GM10266 (cell line): ENCODE results near the gene NOC3L.
A peak's percentile ranks its signal among the peaks of the same experiment; 100 is the strongest.
"Not testable (repeated sequence)": the region's sequence is repeated elsewhere in the genome, so short reads cannot be mapped to it uniquely, and the experiment has no call there.

Experiments used
- DNase-seq: peaks from one replicate; pipeline ENCODE4 v3.0.0; 2012; ENCODE audit errors: extremely low spot score
- CTCF ChIP-seq: IDR thresholded peaks from 2 replicates; pipeline ENCODE4 v1.5.1; 2012; ENCODE audit warnings: mild to moderate bottlenecking, low read depth; ENCODE audit not compliant: control insufficient read depth, insufficient read depth; ENCODE audit errors: missing control alignments

The NOC3L gene

DNA sequence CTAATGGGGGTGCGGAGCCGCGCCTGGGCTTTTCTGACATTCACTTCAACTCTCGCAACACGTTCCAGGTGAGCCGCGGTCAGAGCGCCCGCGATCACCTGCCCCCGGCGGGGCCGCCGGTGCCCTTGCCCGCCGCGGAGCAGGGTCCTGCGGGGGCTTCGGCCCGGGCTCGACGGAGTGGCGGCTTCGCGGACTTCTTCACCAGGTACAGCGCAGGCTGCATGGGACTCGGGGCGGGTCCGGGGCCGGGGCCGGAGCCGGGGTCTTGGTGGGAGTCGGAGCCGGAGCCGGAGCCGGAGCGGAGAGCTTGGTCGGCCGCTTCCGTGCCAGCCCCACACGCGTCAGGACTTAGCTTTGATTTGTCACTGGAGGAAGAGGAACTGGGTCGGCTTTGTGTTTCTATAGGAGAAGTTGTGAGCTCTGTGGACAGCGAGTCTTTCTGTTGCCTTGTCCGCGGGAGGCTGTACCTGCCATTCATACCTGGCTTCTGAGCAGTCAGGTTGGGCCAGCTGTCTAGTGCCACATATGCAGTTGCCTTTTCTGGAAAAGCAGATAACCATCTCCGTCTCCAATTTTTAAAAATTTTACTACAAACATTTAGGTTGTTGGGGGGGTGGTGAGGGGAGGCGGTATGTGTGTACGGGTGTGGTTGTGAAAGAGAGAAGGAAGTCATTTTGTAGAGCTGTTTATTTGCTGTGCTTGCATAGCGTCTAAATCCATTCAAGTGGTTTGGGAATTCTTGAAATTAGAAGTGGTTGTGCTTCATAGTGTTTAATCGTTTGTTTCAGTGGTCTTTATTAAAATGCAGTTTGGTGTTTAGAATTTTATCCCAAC, 40.9 kb upstream of the NOC3L start:
- peak; percentile 80 for DNase-seq
- no peak for TF ChIP-seq CTCF

DNA sequence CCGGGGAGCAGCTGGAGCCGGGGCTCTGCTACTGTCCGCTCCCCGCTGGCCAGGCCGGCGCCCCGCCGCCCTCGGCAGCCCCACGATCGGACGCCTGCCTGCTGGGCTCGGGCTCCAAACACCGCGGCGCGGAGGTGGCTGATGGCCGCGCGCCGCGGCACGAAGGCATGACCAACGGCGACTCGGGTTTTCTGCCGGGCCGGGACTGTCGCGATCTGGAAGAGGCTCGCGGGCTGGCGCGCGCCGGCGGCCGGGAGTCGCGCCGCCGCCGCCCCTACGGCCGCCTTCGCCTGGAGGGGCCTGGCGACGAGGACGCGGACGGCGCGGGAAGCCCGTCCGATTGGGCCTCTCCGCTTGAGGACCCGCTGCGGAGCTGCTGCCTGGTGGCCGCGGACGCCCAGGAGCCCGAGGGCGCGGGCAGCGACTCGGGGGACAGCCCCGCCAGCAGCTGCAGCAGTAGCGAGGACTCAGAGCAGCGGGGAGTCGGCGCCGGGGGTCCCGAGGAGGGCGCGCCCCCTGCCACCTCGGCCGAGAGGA, 40.2 kb upstream of the NOC3L start:
- TF ChIP-seq CTCF, result no peak
- DNase-seq, result peak; percentile 77

DNA sequence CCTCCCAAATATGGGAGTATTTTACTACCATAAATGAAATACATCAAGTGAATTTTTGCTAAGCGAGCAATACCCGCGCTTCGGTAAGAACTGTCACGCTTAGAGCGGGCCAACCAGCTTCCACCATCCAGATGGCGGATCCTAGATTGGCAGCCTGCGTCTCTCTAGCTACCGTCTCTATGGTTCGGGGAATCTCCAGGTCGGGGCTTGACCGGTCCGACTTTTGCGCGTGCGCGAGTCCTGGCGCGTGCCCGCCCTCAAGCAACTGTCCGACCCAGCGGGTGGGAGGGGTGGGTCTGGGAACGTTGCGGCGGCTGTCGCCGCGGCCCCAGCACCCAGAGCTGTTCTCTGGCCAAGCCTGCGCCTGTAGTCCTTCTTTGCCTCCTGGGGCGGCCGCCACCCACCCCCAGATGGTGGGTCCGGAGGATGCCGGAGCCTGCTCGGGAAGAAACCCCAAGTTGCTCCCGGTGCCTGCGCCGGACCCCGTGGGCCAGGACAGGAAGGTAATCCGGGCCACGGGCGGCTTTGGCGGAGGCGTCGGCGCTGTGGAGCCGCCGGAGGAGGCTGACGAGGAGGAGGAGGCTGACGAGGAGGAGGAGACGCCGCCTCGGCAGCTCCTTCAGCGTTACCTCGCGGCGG, 39.6 kb upstream of the NOC3L start, which contains the start of gene TBC1D12:
TBC1D12 (plus strand) TSS at position 338 of the 639 bp plus-strand sequence; CDS start at position 411, 73 bp downstream.
- DNase-seq, result peak; percentile 91

GRCh38 chr10:94398762-94399161, 36.0 kb upstream of the NOC3L start:
- DNase-seq, result no peak
- TF ChIP-seq CTCF, result no peak

More for the DNA sequence above, 39.6 kb upstream of the NOC3L start, which contains the start of gene TBC1D12:
- TF ChIP-seq CTCF, result no peak

DNA sequence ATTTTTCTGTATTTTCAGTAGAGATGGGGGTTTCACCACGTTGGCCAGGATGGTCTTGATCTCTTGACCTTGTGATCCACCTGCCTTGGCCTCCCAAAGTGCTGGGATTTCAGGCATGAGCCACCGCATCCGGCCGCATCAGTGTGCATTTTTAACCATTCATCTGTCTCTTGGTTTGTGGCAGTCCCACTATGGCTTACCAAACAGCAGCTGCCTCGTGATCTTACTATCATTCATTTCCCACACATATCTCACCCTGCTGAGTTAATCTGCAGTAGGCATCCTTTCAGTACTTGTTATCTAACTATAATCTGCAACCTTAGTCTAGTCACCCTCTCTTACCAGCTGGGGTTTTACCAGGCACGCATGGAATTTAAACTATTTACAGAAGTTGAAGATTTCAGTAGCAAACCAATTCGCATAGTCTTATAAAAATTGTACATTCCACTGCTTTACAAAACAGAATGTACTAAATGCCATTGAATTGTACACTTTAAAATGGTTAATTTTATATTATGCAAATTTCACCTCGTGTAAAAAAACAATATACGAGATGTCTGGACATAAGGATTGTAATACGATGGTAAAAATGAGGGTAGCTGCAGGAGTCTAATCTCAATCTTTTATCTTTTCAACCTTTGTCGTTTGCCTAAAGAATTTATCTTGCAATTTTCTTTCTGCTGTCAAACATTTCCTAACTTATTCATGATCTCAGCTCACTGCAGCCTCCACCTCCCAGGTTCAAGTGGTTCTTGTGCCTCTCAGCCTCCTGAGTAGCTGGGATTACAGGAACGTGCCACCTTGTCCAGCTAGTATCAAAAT, 35.0 kb upstream of the NOC3L start:
- no peak for DNase-seq
- no peak for TF ChIP-seq CTCF

GRCh38 chr10:94392117-94392516, 29.4 kb upstream of the NOC3L start:
- DNase-seq, result not testable (repeated sequence)

GRCh38 chr10:94385733-94386132, 23.0 kb upstream of the NOC3L start:
- DNase-seq, result not testable (repeated sequence)
